GM04503 (cell line): ENCODE results near the gene ZNF583.

Experiments used
- DNase-seq: peaks from one replicate; pipeline ENCODE4 v3.0.0-alpha.2; 2012; ENCODE audit warnings: low read depth

Gene ZNF583

GRCh38 chr19:56403764-56404704 is at the start of gene ZNF583:
TSS of gene ZNF583 (plus strand) at chr19:56404332. CDS start at chr19:56407115, 2,783 bp downstream.
- DNase-seq: peak; percentile 86

GRCh38 chr19:56355517-56355916 is 48.6 kb upstream of the ZNF583 start:
- no peak for DNase-seq

- DNase-seq: no peak
Observed at GRCh38 chr19:56356944-56357343, 47.2 kb upstream of the ZNF583 start.

GRCh38 chr19:56360841-56361240 is 43.3 kb upstream of the ZNF583 start:
- no peak for DNase-seq

GRCh38 chr19:56367829-56368711 is 36.1 kb upstream of the ZNF583 start:
- DNase-seq: peak; percentile 62

GRCh38 chr19:56369886-56370676 is 34.1 kb upstream of the ZNF583 start:
- DNase-seq: no peak

- peak; percentile 11 for DNase-seq
Observed at GRCh38 chr19:56372281-56372680, 31.9 kb upstream of the ZNF583 start.

GRCh38 chr19:56377105-56377924 is 26.8 kb upstream of the ZNF583 start:
- no peak for DNase-seq

- DNase-seq: no peak
Observed at GRCh38 chr19:56383826-56384605, 20.1 kb upstream of the ZNF583 start.

- DNase-seq: peak; percentile 72
Observed at GRCh38 chr19:56393119-56394012, 10.8 kb upstream of the ZNF583 start, which contains the start of gene ZNF582. TSS of gene ZNF582 (minus strand) at chr19:56393534. CDS start at chr19:56391752, 1,782 bp downstream.

GRCh38 chr19:56398809-56399208 is 5.3 kb upstream of the ZNF583 start:
- DNase-seq: no peak

- DNase-seq: no peak
Observed at GRCh38 chr19:56400485-56400884, 3.6 kb upstream of the ZNF583 start.

- DNase-seq: no peak
Observed at GRCh38 chr19:56403261-56403660, 871 bp upstream of the ZNF583 start.

GRCh38 chr19:56404705-56405056 is 549 bp downstream of the ZNF583 start:
- no peak for DNase-seq

- DNase-seq: no peak
Observed at GRCh38 chr19:56405062-56405461, 930 bp downstream of the ZNF583 start.

- no peak for DNase-seq
Observed at GRCh38 chr19:56423276-56423984, 19.3 kb downstream of the ZNF583 start.

GRCh38 chr19:56423985-56424353 is 19.8 kb downstream of the ZNF583 start:
- no peak for DNase-seq

GRCh38 chr19:56441206-56441792 is 37.2 kb downstream of the ZNF583 start:
- DNase-seq: no peak
